ES-I3 (cell line): ENCODE measurements around the gene SLC5A2.
A peak's percentile ranks its signal among the peaks of the same experiment; 100 is the strongest.
"Not testable (repeated sequence)": the region's sequence is repeated elsewhere in the genome, so short reads cannot be mapped to it uniquely, and the experiment has no call there.

Source experiments
- H3K36me3 ChIP-seq: 2 replicates; pipeline ENCODE4 v1.6.1; 2013; ENCODE audit warnings: mild to moderate bottlenecking, low read length, control low read depth, moderate library complexity; ENCODE audit not compliant: insufficient read depth
- H3K4me1 ChIP-seq: 2 replicates; pipeline ENCODE4 v1.6.1; 2013; ENCODE audit warnings: mild to moderate bottlenecking, control low read depth, low read length; ENCODE audit not compliant: insufficient read depth
- H3K9ac ChIP-seq: 2 replicates; pipeline ENCODE4 v1.6.1; 2013; ENCODE audit warnings: low read depth, mild to moderate bottlenecking, low read length, moderate library complexity
- H3K9me3 ChIP-seq: 2 replicates; pipeline ENCODE4 v1.6.1; 2013; ENCODE audit warnings: mild to moderate bottlenecking, low read length, moderate library complexity; ENCODE audit not compliant: control insufficient read depth, insufficient read depth

SLC5A2 gene

GRCh38 chr16:31489616-31490584 lies 7.0 kb downstream of the SLC5A2 start:
- H3K9me3 ChIP-seq: no peaks in the 10 kb centered on the region
- peaks cover 2% of the 10 kb centered on the region; the same call in 1 of the 2 replicates for H3K4me1 ChIP-seq
- H3K9ac ChIP-seq: no peak overlapping the region
- H3K36me3 ChIP-seq: no peaks in the 10 kb centered on the region

GRCh38 chr16:31491778-31492418 lies 9.0 kb downstream of the SLC5A2 start:
- no peaks in the 10 kb centered on the region for H3K36me3 ChIP-seq
- no peaks in the 10 kb centered on the region; the same call in 1 of the 2 replicates for H3K4me1 ChIP-seq
- no peaks in the 10 kb centered on the region for H3K9me3 ChIP-seq
- no peak overlapping the region for H3K9ac ChIP-seq

- no peaks in the 10 kb centered on the region for H3K4me1 ChIP-seq
- H3K9me3 ChIP-seq: no peaks in the 10 kb centered on the region
- no peaks in the 10 kb centered on the region for H3K36me3 ChIP-seq
- no peak overlapping the region for H3K9ac ChIP-seq
Measured at GRCh38 chr16:31493506-31494125, 10.7 kb downstream of the SLC5A2 start.

- Histone ChIP-seq H3K9me3 (no peaks in the 10 kb centered on the region), H3K9ac (no peak overlapping the region), H3K4me1 (peaks cover 2% of the 10 kb centered on the region; the same call in 1 of the 2 replicates), H3K36me3 (0 out of 2 replicates have a peak, but pooled peaks cover 6% of the 10 kb centered on the region)
Measured at GRCh38 chr16:31496670-31497069, 13.7 kb downstream of the SLC5A2 start.

- Histone ChIP-seq H3K4me1 (peaks cover 11% of the 10 kb centered on the region; the same call in 1 of the 2 replicates), H3K36me3 (0 out of 2 replicates have a peak, but pooled peaks cover 6% of the 10 kb centered on the region), H3K9me3 (no peaks in the 10 kb centered on the region), H3K9ac (no peak overlapping the region)
Measured at GRCh38 chr16:31498493-31498892, 15.6 kb downstream of the SLC5A2 start.

- Histone ChIP-seq H3K9ac (no peak overlapping the region), H3K4me1 (peaks cover 11% of the 10 kb centered on the region; the same call in 1 of the 2 replicates), H3K36me3 (0 out of 2 replicates have a peak, but pooled peaks cover 6% of the 10 kb centered on the region), H3K9me3 (no peaks in the 10 kb centered on the region)
Measured at GRCh38 chr16:31499928-31500327, 17.0 kb downstream of the SLC5A2 start.

- 0 out of 2 replicates have a peak, but pooled peaks cover 6% of the 10 kb centered on the region for H3K36me3 ChIP-seq
- peaks cover 11% of the 10 kb centered on the region; the same call in 1 of the 2 replicates for H3K4me1 ChIP-seq
- H3K9ac ChIP-seq: no peak overlapping the region
- no peaks in the 10 kb centered on the region for H3K9me3 ChIP-seq
Measured at GRCh38 chr16:31501226-31501965, 18.5 kb downstream of the SLC5A2 start.

GRCh38 chr16:31501966-31502348 lies 19.0 kb downstream of the SLC5A2 start:
- Histone ChIP-seq H3K9ac (no peak overlapping the region), H3K36me3 (0 out of 2 replicates have a peak, but pooled peaks cover 6% of the 10 kb centered on the region), H3K4me1 (peaks cover 12% of the 10 kb centered on the region; the same call in 1 of the 2 replicates), H3K9me3 (no peaks in the 10 kb centered on the region)

- Histone ChIP-seq H3K4me1 (peaks cover 16% of the 10 kb centered on the region; the same call in 1 of the 2 replicates), H3K9ac (no peak overlapping the region), H3K9me3 (no peaks in the 10 kb centered on the region), H3K36me3 (0 out of 2 replicates have a peak, but pooled peaks cover 6% of the 10 kb centered on the region)
Measured at GRCh38 chr16:31502981-31503380, 20.1 kb downstream of the SLC5A2 start.

- not testable (repeated sequence) for H3K9me3 ChIP-seq, H3K9ac ChIP-seq, H3K36me3 ChIP-seq
- H3K4me1 ChIP-seq: peaks cover 16% of the 10 kb centered on the region; the same call in 1 of the 2 replicates
Measured at GRCh38 chr16:31503555-31503954, 20.6 kb downstream of the SLC5A2 start.

- Histone ChIP-seq H3K9me3 (no peaks in the 10 kb centered on the region), H3K36me3 (0 out of 2 replicates have a peak, but pooled peaks cover 6% of the 10 kb centered on the region), H3K9ac (no peak overlapping the region), H3K4me1 (peaks cover 19% of the 10 kb centered on the region)
Measured at GRCh38 chr16:31504159-31504558, 21.2 kb downstream of the SLC5A2 start.

- Histone ChIP-seq H3K9me3 (no peaks in the 10 kb centered on the region), H3K9ac (no peak overlapping the region), H3K36me3 (0 out of 2 replicates have a peak, but pooled peaks cover 2% of the 10 kb centered on the region), H3K4me1 (peaks cover 19% of the 10 kb centered on the region)
Measured at GRCh38 chr16:31505483-31505882, 22.6 kb downstream of the SLC5A2 start.

- H3K9ac ChIP-seq: peak overlapping the region; percentile 97
- no peaks in the 10 kb centered on the region for H3K36me3 ChIP-seq
- no peaks in the 10 kb centered on the region for H3K9me3 ChIP-seq
- peaks cover 8% of the 10 kb centered on the region for H3K4me1 ChIP-seq
Measured at GRCh38 chr16:31507617-31507928, 24.6 kb downstream of the SLC5A2 start.
